Measurements from ENCODE around the gene ACVRL1.

DNA sequence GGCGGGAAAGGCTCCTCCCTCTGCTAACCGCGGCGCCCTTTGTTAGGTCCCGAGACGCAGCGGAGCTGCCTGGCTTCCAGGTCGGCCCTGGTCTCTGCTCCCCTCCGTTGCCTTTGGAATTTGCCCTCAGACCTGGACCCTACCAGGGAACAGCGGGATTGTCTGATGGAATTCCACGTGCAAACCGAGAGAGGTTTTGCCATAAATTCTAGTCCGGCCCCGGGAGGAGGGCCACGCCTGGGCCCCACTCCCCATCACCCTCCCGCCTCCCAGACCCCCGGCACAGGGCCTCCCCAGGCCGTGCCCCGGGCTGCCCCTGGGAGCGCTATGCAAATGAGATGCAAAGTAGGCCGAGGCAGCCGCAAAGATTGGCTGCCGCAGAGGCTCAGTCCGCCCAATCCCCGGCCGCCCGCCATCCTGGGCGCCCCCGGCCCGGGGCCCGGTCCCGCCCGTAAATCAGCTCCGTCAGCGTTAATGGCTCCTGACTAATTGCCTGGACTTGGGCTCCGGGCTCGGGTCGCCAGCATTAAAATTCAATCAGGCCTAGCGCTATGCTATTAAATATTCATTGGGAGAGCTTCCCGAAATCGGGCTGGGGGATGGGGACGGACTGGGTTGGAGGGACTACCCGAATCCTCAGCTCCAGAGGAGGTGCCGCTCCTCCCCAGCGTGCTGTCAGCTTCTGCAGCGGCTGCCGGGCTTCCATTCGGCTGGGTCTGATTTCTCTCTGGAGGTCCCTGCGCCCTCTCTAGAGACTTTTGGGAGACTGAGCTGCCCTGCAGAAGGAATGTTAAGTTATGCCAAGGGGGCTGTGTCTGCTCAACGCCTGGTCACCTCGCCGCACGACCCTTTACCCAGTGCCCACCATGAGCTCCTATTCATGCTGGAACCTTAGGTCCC is 43.1 kb upstream of the ACVRL1 start:
- TF ChIP-seq NR2C2 (CRISPR knock-in tag; IDR thresholded peaks at IDR 0.05) (no peak), MYBL2 (CRISPR knock-in tag; IDR thresholded peaks at IDR 0.05) (no peak), ESRRA (CRISPR knock-in tag; IDR thresholded peaks at IDR 0.05; ENCODE audit: borderline replicate concordance) (no peak), MXD4 (CRISPR knock-in tag; IDR thresholded peaks at IDR 0.05; ENCODE audit: borderline replicate concordance) (no peak), CBFB (CRISPR knock-in tag; IDR thresholded peaks at IDR 0.05; ENCODE audit: low read depth) (no peak), JAZF1 (CRISPR knock-in tag; IDR thresholded peaks at IDR 0.05) (no peak), FOXK1 (CRISPR knock-in tag; IDR thresholded peaks at IDR 0.05) (no peak), ZNF232 (CRISPR knock-in tag; IDR thresholded peaks at IDR 0.05) (no peak), ZNF121 (CRISPR knock-in tag; IDR thresholded peaks at IDR 0.05) (no peak)
- TF ChIP-seq, protein P1, sequence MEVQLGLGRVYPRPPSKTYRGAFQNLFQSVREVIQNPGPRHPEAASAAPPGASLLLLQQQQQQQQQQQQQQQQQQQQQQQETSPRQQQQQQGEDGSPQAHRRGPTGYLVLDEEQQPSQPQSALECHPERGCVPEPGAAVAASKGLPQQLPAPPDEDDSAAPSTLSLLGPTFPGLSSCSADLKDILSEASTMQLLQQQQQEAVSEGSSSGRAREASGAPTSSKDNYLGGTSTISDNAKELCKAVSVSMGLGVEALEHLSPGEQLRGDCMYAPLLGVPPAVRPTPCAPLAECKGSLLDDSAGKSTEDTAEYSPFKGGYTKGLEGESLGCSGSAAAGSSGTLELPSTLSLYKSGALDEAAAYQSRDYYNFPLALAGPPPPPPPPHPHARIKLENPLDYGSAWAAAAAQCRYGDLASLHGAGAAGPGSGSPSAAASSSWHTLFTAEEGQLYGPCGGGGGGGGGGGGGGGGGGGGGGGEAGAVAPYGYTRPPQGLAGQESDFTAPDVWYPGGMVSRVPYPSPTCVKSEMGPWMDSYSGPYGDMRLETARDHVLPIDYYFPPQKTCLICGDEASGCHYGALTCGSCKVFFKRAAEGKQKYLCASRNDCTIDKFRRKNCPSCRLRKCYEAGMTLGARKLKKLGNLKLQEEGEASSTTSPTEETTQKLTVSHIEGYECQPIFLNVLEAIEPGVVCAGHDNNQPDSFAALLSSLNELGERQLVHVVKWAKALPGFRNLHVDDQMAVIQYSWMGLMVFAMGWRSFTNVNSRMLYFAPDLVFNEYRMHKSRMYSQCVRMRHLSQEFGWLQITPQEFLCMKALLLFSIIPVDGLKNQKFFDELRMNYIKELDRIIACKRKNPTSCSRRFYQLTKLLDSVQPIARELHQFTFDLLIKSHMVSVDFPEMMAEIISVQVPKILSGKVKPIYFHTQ (CRISPR knock-in tag; IDR thresholded peaks at IDR 0.05), result no peak
- TF ChIP-seq, protein P2, sequence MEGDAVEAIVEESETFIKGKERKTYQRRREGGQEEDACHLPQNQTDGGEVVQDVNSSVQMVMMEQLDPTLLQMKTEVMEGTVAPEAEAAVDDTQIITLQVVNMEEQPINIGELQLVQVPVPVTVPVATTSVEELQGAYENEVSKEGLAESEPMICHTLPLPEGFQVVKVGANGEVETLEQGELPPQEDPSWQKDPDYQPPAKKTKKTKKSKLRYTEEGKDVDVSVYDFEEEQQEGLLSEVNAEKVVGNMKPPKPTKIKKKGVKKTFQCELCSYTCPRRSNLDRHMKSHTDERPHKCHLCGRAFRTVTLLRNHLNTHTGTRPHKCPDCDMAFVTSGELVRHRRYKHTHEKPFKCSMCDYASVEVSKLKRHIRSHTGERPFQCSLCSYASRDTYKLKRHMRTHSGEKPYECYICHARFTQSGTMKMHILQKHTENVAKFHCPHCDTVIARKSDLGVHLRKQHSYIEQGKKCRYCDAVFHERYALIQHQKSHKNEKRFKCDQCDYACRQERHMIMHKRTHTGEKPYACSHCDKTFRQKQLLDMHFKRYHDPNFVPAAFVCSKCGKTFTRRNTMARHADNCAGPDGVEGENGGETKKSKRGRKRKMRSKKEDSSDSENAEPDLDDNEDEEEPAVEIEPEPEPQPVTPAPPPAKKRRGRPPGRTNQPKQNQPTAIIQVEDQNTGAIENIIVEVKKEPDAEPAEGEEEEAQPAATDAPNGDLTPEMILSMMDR (IDR thresholded peaks at IDR 0.05), result no peak
- TF ChIP-seq, protein P3, sequence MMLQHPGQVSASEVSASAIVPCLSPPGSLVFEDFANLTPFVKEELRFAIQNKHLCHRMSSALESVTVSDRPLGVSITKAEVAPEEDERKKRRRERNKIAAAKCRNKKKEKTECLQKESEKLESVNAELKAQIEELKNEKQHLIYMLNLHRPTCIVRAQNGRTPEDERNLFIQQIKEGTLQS (CRISPR knock-in tag; conservative IDR thresholded peaks at IDR 0.05), result no peak
- TF ChIP-seq, protein P4, sequence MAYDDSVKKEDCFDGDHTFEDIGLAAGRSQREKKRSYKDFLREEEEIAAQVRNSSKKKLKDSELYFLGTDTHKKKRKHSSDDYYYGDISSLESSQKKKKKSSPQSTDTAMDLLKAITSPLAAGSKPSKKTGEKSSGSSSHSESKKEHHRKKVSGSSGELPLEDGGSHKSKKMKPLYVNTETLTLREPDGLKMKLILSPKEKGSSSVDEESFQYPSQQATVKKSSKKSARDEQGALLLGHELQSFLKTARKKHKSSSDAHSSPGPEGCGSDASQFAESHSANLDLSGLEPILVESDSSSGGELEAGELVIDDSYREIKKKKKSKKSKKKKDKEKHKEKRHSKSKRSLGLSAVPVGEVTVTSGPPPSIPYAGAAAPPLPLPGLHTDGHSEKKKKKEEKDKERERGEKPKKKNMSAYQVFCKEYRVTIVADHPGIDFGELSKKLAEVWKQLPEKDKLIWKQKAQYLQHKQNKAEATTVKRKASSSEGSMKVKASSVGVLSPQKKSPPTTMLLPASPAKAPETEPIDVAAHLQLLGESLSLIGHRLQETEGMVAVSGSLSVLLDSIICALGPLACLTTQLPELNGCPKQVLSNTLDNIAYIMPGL (CRISPR knock-in tag; IDR thresholded peaks at IDR 0.05), result no peak
- TF ChIP-seq, protein P5, sequence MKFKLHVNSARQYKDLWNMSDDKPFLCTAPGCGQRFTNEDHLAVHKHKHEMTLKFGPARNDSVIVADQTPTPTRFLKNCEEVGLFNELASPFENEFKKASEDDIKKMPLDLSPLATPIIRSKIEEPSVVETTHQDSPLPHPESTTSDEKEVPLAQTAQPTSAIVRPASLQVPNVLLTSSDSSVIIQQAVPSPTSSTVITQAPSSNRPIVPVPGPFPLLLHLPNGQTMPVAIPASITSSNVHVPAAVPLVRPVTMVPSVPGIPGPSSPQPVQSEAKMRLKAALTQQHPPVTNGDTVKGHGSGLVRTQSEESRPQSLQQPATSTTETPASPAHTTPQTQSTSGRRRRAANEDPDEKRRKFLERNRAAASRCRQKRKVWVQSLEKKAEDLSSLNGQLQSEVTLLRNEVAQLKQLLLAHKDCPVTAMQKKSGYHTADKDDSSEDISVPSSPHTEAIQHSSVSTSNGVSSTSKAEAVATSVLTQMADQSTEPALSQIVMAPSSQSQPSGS (CRISPR knock-in tag; IDR thresholded peaks at IDR 0.05; ENCODE audit: borderline replicate concordance, low read depth), result no peak

Measured in WTC11 (cell line).